SU-DHL-6 (cell line): ENCODE results near the gene CEBPG.

Source experiments
- CTCF ChIP-seq: fragments of 200-600 bp; sonication (generic); IDR thresholded peaks from one replicate; pipeline ENCODE4 v1.5.1; 2017; ENCODE audit warnings: antibody characterized with exemption, mild to moderate bottlenecking, low read length, moderate library complexity; ENCODE audit not compliant: insufficient read depth, poor library complexity, severe bottlenecking
- EZH2phosphoT487 ChIP-seq: fragments of 200-600 bp; sonication (generic), shearing (Covaris generic); conservative IDR thresholded peaks from 2 replicates; pipeline ENCODE4 v1.6.1; 2018; ENCODE audit warnings: mild to moderate bottlenecking, antibody characterized with exemption, low read length, moderate library complexity, mixed read lengths

- TF ChIP-seq CTCF: no peak
- no peak for TF ChIP-seq EZH2phosphoT487
Observed at GRCh38 chr19:33387351-33388230, 14.1 kb downstream of the CEBPG start.
